Measurements from ENCODE around the gene CTPS1. TPM values are rescaled to one million over a fixed set of nuclear protein-coding genes. Genes with fewer than 3 reads are reported as not detected.

The CTPS1 gene
- total and polyA plus RNA-seq, 2 donors (not counting 1 experiment from before 2014, with no cell fraction given), result 12.1 to 26.5 TPM

DNA sequence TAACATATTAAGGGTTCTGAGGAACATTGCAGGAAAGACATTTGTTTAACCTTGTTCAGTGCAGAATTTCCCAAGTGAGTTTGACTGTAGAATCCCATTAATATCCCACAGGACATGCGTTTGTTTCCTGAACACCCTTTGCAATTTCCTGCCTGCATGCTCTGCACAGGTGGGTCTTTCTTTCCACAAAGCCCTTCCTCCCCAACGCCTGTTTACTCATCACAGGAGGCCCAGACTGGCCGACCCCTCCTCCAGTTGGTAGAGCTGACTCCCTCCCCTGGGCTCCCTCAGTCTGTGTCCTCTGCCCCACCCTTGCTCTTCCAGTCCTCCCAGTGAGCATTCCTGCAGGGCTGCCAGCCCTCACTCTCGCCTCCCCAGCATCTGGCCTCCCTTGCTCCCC is 47.5 kb upstream of the CTPS1 start:
- Histone ChIP-seq H3K4me1 (ENCODE audit: control insufficient read depth, extremely low read depth, insufficient read depth, low read length) (no peaks in the 10 kb centered on the region), H3K27me3 (ENCODE audit: control insufficient read depth, insufficient read depth, low read length) (peaks cover 3% of the 10 kb centered on the region), H2AFZ (ENCODE audit: low read length) (no peak overlapping the region), H3K9me3 (ENCODE audit: control insufficient read depth, insufficient read depth, low read depth, low read length) (no peaks in the 10 kb centered on the region), H3K79me2 (ENCODE audit: control insufficient read depth, insufficient read depth, low read length) (no peaks in the 10 kb centered on the region), H3K4me2 (ENCODE audit: extremely low read depth, insufficient read depth, low read length) (no peak overlapping the region), H3K36me3 (ENCODE audit: control insufficient read depth, insufficient read depth, low read length) (no peaks in the 10 kb centered on the region), H3K4me3 (replicated peaks in 1 of 4; ENCODE audit: control extremely low read depth in 1 of 4, insufficient read depth in 1 of 4, low read depth in 3 of 4, low read length in 4 of 4) (no peak overlapping the region), H3K9ac (ENCODE audit: insufficient read depth, low read length) (no peak overlapping the region), H3K27ac (ENCODE audit: insufficient read depth, low read length) (no peak overlapping the region), H4K20me1 (ENCODE audit: control insufficient read depth, extremely low read depth, insufficient read depth, low read length) (no peaks in the 10 kb centered on the region)
- no peak for DNase-seq (ENCODE audit: low read depth in 2 of 2)
- TF ChIP-seq EZH2 (IDR thresholded peaks at IDR 0.05; ENCODE audit: low read length, missing control alignments), result no peak
- no peak for TF ChIP-seq CTCF (conservative IDR thresholded peaks at IDR 0.05 in 1 of 2, IDR thresholded peaks at IDR 0.05 in 1 of 2; ENCODE audit: low read depth in 1 of 2, low read length in 2 of 2)

GRCh38 chr1:40936931-40937339 is 42.6 kb upstream of the CTPS1 start:
- Histone ChIP-seq H3K4me1 (ENCODE audit: control insufficient read depth, extremely low read depth, insufficient read depth, low read length) (no peaks in the 10 kb centered on the region), H3K9me3 (ENCODE audit: control insufficient read depth, insufficient read depth, low read depth, low read length) (no peaks in the 10 kb centered on the region), H3K36me3 (ENCODE audit: control insufficient read depth, insufficient read depth, low read length) (no peaks in the 10 kb centered on the region), H3K27me3 (ENCODE audit: control insufficient read depth, insufficient read depth, low read length) (peaks cover 3% of the 10 kb centered on the region), H3K27ac (ENCODE audit: insufficient read depth, low read length) (no peak overlapping the region), H4K20me1 (ENCODE audit: control insufficient read depth, extremely low read depth, insufficient read depth, low read length) (no peaks in the 10 kb centered on the region), H3K4me3 (replicated peaks in 1 of 4; ENCODE audit: control extremely low read depth in 1 of 4, insufficient read depth in 1 of 4, low read depth in 3 of 4, low read length in 4 of 4) (no peak overlapping the region), H3K79me2 (ENCODE audit: control insufficient read depth, insufficient read depth, low read length) (no peaks in the 10 kb centered on the region), H3K9ac (ENCODE audit: insufficient read depth, low read length) (no peak overlapping the region), H2AFZ (ENCODE audit: low read length) (no peak overlapping the region), H3K4me2 (ENCODE audit: extremely low read depth, insufficient read depth, low read length) (no peak overlapping the region)
- peak; percentile 21 to 87 for DNase-seq (ENCODE audit: low read depth in 2 of 2)
- TF ChIP-seq CTCF (conservative IDR thresholded peaks at IDR 0.05 in 1 of 2, IDR thresholded peaks at IDR 0.05 in 1 of 2; ENCODE audit: low read depth in 1 of 2, low read length in 2 of 2), result no peak

GRCh38 chr1:40938393-40938792 is 41.1 kb upstream of the CTPS1 start:
- H3K36me3 ChIP-seq (ENCODE audit: control insufficient read depth, insufficient read depth, low read length), result no peaks in the 10 kb centered on the region
- H3K4me2 ChIP-seq (ENCODE audit: extremely low read depth, insufficient read depth, low read length), result no peak overlapping the region
- H3K4me3 ChIP-seq (replicated peaks in 1 of 4; ENCODE audit: control extremely low read depth in 1 of 4, insufficient read depth in 1 of 4, low read depth in 3 of 4, low read length in 4 of 4), result no peak overlapping the region
- no peak overlapping the region for H2AFZ ChIP-seq (ENCODE audit: low read length)
- no peaks in the 10 kb centered on the region for H3K79me2 ChIP-seq (ENCODE audit: control insufficient read depth, insufficient read depth, low read length)
- no peaks in the 10 kb centered on the region for H3K4me1 ChIP-seq (ENCODE audit: control insufficient read depth, extremely low read depth, insufficient read depth, low read length)
- DNase-seq (ENCODE audit: low read depth in 2 of 2), result no peak
- no peak overlapping the region for H3K27ac ChIP-seq (ENCODE audit: insufficient read depth, low read length)
- H3K9ac ChIP-seq (ENCODE audit: insufficient read depth, low read length), result no peak overlapping the region
- TF ChIP-seq CTCF (conservative IDR thresholded peaks at IDR 0.05 in 1 of 2, IDR thresholded peaks at IDR 0.05 in 1 of 2; ENCODE audit: low read depth in 1 of 2, low read length in 2 of 2) (no peak), EZH2 (IDR thresholded peaks at IDR 0.05; ENCODE audit: low read length, missing control alignments) (no peak)
- H3K27me3 ChIP-seq (ENCODE audit: control insufficient read depth, insufficient read depth, low read length), result no peaks in the 10 kb centered on the region
- H4K20me1 ChIP-seq (ENCODE audit: control insufficient read depth, extremely low read depth, insufficient read depth, low read length), result no peaks in the 10 kb centered on the region
- no peaks in the 10 kb centered on the region for H3K9me3 ChIP-seq (ENCODE audit: control insufficient read depth, insufficient read depth, low read depth, low read length)

All from fibroblast of lung (primary cell).